B cell (primary cell): Measurements from ENCODE around the gene ADAMTS12. TPM values are rescaled to one million over a fixed set of nuclear protein-coding genes. Genes with fewer than 3 reads are reported as not detected.

Experiments
- ATAC-seq: fragments of 200-7000 bp; cut with Tn5 transposase; one replicate; pipeline ENCODE4 v1.10.0; 2021; ENCODE audit warnings: low read depth, mild to moderate bottlenecking, moderate number of reproducible peaks, moderate library complexity
- CTCF ChIA-PET: fragments of 350-600 bp; sonication (Branson Sonifier 250); formaldehyde crosslinking; loops from one replicate; lab custom pipeline; 2021; ENCODE audit warnings: antibody characterized with exemption, inconsistent platforms; lab: Charles Lee
- POLR2A ChIA-PET: fragments of 350-600 bp; sonication (Branson Sonifier 250); formaldehyde crosslinking; loops from one replicate; lab custom pipeline; 2021; ENCODE audit warnings: antibody characterized with exemption; lab: Charles Lee
- DNase-seq: peaks from one replicate; pipeline ENCODE4 v3.0.0; 2013
- H2AFZ ChIP-seq: 2 replicates; pipeline ENCODE4 v1.6.1; 2012; ENCODE audit warnings: mild to moderate bottlenecking, low read depth, low read length; ENCODE audit not compliant: insufficient read depth, poor library complexity, severe bottlenecking
- H3K27ac ChIP-seq, 2 donors: 1 replicate in 1 of 2; 2 replicates in 1 of 2; pipeline ENCODE4 v1.5.1; 2012 to 2013; ENCODE audit warnings: low read length in 2 of 2, mild to moderate bottlenecking in 2 of 2, moderate library complexity in 1 of 2
- H3K27me3 ChIP-seq, 4 experiments: fragments of 200-600 bp in 1 of 4; sonication (generic) in 1 of 4; replicated peaks in 1 of 4; 1 replicate in 2 of 4; 2 replicates in 2 of 4; pipeline versions ENCODE4 v1.6.1 to v1.7.0; 2013 to 2016; ENCODE audit warnings: low read length in 3 of 4, mild to moderate bottlenecking in 2 of 4, mixed read lengths in 1 of 4, moderate library complexity in 1 of 4; ENCODE audit not compliant: insufficient read depth in 4 of 4, control insufficient read depth in 3 of 4; ENCODE audit errors: control extremely low read depth in 1 of 4
- H3K36me3 ChIP-seq, 2 experiments: replicated peaks in 1 of 2; 1 replicate in 1 of 2; 2 replicates in 1 of 2; pipeline versions ENCODE4 v1.6.1 to v1.7.1; 2013; ENCODE audit warnings: low read length in 1 of 2; ENCODE audit not compliant: insufficient read depth in 2 of 2, control insufficient read depth in 1 of 2; ENCODE audit errors: control extremely low read depth in 1 of 2, extremely low read depth in 1 of 2
- H3K4me1 ChIP-seq, 2 donors: fragments of 200-600 bp in 1 of 2; sonication (generic) in 1 of 2; 1 replicate in 1 of 2; 2 replicates in 1 of 2; pipeline versions ENCODE4 v1.5.1 to v1.6.1; 2013 to 2017; ENCODE audit warnings: low read length in 2 of 2; ENCODE audit not compliant: control insufficient read depth in 2 of 2, insufficient read depth in 2 of 2
- H3K4me2 ChIP-seq: replicated peaks from 2 replicates; pipeline ENCODE3; 2012; ENCODE audit warnings: mild to moderate bottlenecking, low read depth, low read length; ENCODE audit not compliant: poor library complexity, severe bottlenecking
- H3K4me3 ChIP-seq, 5 experiments: fragments of 200-600 bp in 1 of 5; sonication (generic) in 1 of 5; 1 replicate in 3 of 5; 2 replicates in 2 of 5; pipeline versions ENCODE4 v1.5.1 to v1.7.0; 2011 to 2016; ENCODE audit warnings: low read length in 4 of 5, mild to moderate bottlenecking in 4 of 5, low read depth in 2 of 5, control low read depth in 1 of 5, moderate library complexity in 1 of 5; ENCODE audit not compliant: insufficient read depth in 1 of 5; ENCODE audit errors: control extremely low read depth in 1 of 5, extremely low read depth in 1 of 5
- H3K79me2 ChIP-seq: fragments of 200-600 bp; sonication (generic); one replicate; pipeline ENCODE4 v1.6.0; 2016; ENCODE audit warnings: low read length; ENCODE audit not compliant: control insufficient read depth, insufficient read depth
- H3K9ac ChIP-seq: fragments of 200-600 bp; sonication (generic); 2 replicates; pipeline ENCODE4 v1.6.1; 2017; ENCODE audit warnings: mild to moderate bottlenecking, low read length, moderate library complexity
- H3K9me3 ChIP-seq, 3 donors: one replicate each; pipeline versions ENCODE4 v1.6.1 to v1.7.1; 2013; ENCODE audit warnings: low read length in 2 of 3; ENCODE audit not compliant: control insufficient read depth in 2 of 3, insufficient read depth in 1 of 3; ENCODE audit errors: control extremely low read depth in 1 of 3
- H4K20me1 ChIP-seq: 2 replicates; pipeline ENCODE4 v1.6.0; 2012; ENCODE audit warnings: mild to moderate bottlenecking, low read length; ENCODE audit not compliant: insufficient read depth, control insufficient read depth, poor library complexity, severe bottlenecking
- H3K27ac Mint-ChIP-seq: one replicate; pipeline ENCODE4 v1.8.0; 2021; ENCODE audit warnings: mixed read lengths
- H3K27me3 Mint-ChIP-seq: one replicate; pipeline ENCODE4 v1.8.0; 2021; ENCODE audit warnings: mixed read lengths
- H3K4me1 Mint-ChIP-seq: one replicate; pipeline ENCODE4 v1.8.0; 2021; ENCODE audit warnings: mixed read lengths
- H3K4me3 Mint-ChIP-seq: one replicate; pipeline ENCODE4 v1.8.0; 2021; ENCODE audit warnings: mixed read lengths
- H3K9me3 Mint-ChIP-seq: one replicate; pipeline ENCODE4 v1.8.0; 2022; ENCODE audit warnings: mixed read lengths; ENCODE audit not compliant: insufficient read depth
- EZH2 ChIP-seq: IDR thresholded peaks from 2 replicates; pipeline ENCODE4 v1.6.1; 2012; ENCODE audit warnings: borderline replicate concordance, low read depth, mild to moderate bottlenecking, moderate library complexity, low read length; ENCODE audit not compliant: insufficient read depth, poor library complexity, severe bottlenecking
- WGBS: methylation state at CpG from one replicate; pipeline ENCODE4 v1.1.5; 2013; ENCODE audit warnings: missing lambda C conversion rate; ENCODE audit not compliant: insufficient coverage; 5-methylcytosine and 5-hydroxymethylcytosine counted together
- intact Hi-C: fragments of 100-400 bp; cut with micrococcal nuclease; formaldehyde crosslinking; loops from one replicate; pipeline ENCODE4 v1.10.0; 2022
- polyA plus RNA-seq: library from polyadenylated mRNA; depleted of rRNA; stranded (reverse); fragments of >200 nt; gene quantifications from 2 replicates; pipeline ENCODE4 v1.2.3, GENCODE V29; 2012
- total RNA-seq, 2 donors: library from RNA; stranded (reverse); fragments of 120-200 nt in 1 of 2; gene quantifications; 1 replicate in 1 of 2; 2 replicates in 1 of 2; pipeline versions ENCODE4 v1.2.3 to v1.2.4, GENCODE V29; 2013 to 2022
- TF ChIP-seq, protein P1 (sequence below): fragments of 200-600 bp; IDR thresholded peaks from one replicate; pipeline ENCODE4 v1.8.0; 2022; ENCODE audit warnings: antibody characterized with exemption, mild to moderate bottlenecking

Gene ADAMTS12
- total and polyA plus RNA-seq, 2 donors (not counting 1 experiment from before 2014, with no cell fraction given), result not detected

DNA sequence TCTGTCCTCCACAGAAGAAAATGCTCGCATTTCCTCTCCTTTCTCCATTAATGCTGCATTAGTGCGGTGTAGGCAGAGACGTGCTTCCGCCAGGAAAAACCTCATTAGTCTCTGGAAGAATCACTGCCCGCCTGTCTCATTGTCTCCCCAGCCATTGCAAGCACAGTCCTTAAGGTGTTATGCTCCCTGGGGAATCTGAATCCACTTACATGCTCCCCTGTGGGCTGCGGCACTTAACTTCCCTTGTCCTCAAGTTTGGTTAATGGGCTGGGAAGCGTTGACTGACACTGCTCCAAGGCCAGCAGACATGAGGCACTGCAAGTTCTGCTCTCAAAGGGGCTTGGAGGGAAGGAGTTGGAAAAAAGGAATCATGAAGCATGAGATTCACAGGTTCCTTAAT, 409.5 kb downstream of the ADAMTS12 start:
- intact Hi-C loops, result no loop called here
- Mint-ChIP-seq H3K9me3 (no peaks in the 10 kb centered on the region), H3K27ac (no peak overlapping the region), H3K4me3 (no peak overlapping the region), H3K27me3 (no peaks in the 10 kb centered on the region), H3K4me1 (no peaks in the 10 kb centered on the region)
- H3K36me3 ChIP-seq, result no peaks in the 10 kb centered on the region
- no peak overlapping the region for H3K27ac ChIP-seq
- H2AFZ ChIP-seq, result no peak overlapping the region
- ATAC-seq (no peak), DNase-seq (no peak)
- TF ChIP-seq, protein P1, sequence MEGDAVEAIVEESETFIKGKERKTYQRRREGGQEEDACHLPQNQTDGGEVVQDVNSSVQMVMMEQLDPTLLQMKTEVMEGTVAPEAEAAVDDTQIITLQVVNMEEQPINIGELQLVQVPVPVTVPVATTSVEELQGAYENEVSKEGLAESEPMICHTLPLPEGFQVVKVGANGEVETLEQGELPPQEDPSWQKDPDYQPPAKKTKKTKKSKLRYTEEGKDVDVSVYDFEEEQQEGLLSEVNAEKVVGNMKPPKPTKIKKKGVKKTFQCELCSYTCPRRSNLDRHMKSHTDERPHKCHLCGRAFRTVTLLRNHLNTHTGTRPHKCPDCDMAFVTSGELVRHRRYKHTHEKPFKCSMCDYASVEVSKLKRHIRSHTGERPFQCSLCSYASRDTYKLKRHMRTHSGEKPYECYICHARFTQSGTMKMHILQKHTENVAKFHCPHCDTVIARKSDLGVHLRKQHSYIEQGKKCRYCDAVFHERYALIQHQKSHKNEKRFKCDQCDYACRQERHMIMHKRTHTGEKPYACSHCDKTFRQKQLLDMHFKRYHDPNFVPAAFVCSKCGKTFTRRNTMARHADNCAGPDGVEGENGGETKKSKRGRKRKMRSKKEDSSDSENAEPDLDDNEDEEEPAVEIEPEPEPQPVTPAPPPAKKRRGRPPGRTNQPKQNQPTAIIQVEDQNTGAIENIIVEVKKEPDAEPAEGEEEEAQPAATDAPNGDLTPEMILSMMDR, result no peak
- no peak for TF ChIP-seq EZH2
- ChIA-PET POLR2A (no interaction called here), CTCF (no interaction called here)
- H4K20me1 ChIP-seq, result no peaks in the 10 kb centered on the region
- no peak overlapping the region for H3K4me2 ChIP-seq
- 98% methylated on average over 5 of the region's 7 CpGs for WGBS
- H3K4me1 ChIP-seq, result no peaks in the 10 kb centered on the region
- no peaks in the 10 kb centered on the region for H3K9me3 ChIP-seq
- no peaks in the 10 kb centered on the region for H3K79me2 ChIP-seq
- no peaks in the 10 kb centered on the region for H3K27me3 ChIP-seq
- H3K9ac ChIP-seq, result no peak overlapping the region
- no peak overlapping the region for H3K4me3 ChIP-seq

DNA sequence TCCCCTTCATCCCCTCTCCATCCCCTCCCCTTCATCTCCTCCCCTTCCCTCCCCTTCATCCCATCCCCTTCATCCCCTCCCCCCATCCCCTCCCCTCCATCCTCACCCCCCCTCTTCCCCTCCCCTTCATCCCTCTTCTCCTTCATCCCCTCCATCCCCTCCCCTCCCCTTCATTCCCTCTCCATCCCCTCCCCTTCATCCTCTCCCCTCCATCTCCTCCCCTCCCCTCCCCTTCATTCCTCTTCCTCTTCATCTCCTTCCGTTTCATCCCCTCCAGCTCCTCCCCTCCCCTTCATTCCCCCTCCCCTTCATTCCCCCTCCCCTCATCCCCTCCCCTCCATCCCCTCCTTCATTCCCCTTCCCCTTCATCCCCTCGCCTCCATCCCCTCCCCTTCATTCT, 410.9 kb downstream of the ADAMTS12 start:
- TF ChIP-seq, protein P1, result no peak
- no peak for TF ChIP-seq EZH2
- Histone ChIP-seq H3K36me3 (no peaks in the 10 kb centered on the region), H3K4me3 (no peak overlapping the region), H3K4me2 (no peak overlapping the region), H3K9me3 (peaks cover 0 to 3% (median 0%) of the 10 kb centered on the region in 3 donors), H3K4me1 (no peaks in the 10 kb centered on the region), H3K27ac (no peak overlapping the region), H4K20me1 (no peaks in the 10 kb centered on the region), H3K9ac (no peak overlapping the region), H3K79me2 (no peaks in the 10 kb centered on the region), H3K27me3 (no peaks in the 10 kb centered on the region), H2AFZ (no peak overlapping the region)
- no peak for ATAC-seq
- ChIA-PET CTCF (no interaction called here), POLR2A (no interaction called here)
- H3K9me3 Mint-ChIP-seq, result peaks cover 3% of the 10 kb centered on the region
- no peaks in the 10 kb centered on the region for H3K27me3 Mint-ChIP-seq
- intact Hi-C loops, result no loop called here
- WGBS, result no CpG with 5 or more reads among the region's 2 CpGs
- no peak overlapping the region for H3K27ac Mint-ChIP-seq
- H3K4me1 Mint-ChIP-seq, result peaks cover 3% of the 10 kb centered on the region
- no peak for DNase-seq
- no peak overlapping the region for H3K4me3 Mint-ChIP-seq
